HG03378 (cell line): ENCODE results near the gene CPA1.

ENCODE experiments used
- ATAC-seq: cut with Tn5 transposase; IDR thresholded peaks from one replicate; pipeline ENCODE4 v1.9.1; 2021; ENCODE audit warnings: mild to moderate bottlenecking, moderate library complexity; ENCODE audit not compliant: unreplicated experiment

Gene CPA1

GRCh38 chr7:130423501-130424037, 43.3 kb downstream of the CPA1 start:
- ATAC-seq, result no peak

- ATAC-seq, result no peak
These were observed 45.5 kb downstream of the CPA1 start for GRCh38 chr7:130425796-130426195.

GRCh38 chr7:130426564-130426963, 46.3 kb downstream of the CPA1 start:
- no peak for ATAC-seq

- no peak for ATAC-seq
These were observed 48.7 kb downstream of the CPA1 start for GRCh38 chr7:130429019-130429418.

- no peak for ATAC-seq
These were observed 49.8 kb downstream of the CPA1 start for GRCh38 chr7:130430115-130430514.

- no peak for ATAC-seq
These were observed 50.8 kb downstream of the CPA1 start for GRCh38 chr7:130430841-130431666.

GRCh38 chr7:130432886-130433285, 52.6 kb downstream of the CPA1 start:
- no peak for ATAC-seq

- ATAC-seq, result no peak
These were observed 53.0 kb downstream of the CPA1 start for GRCh38 chr7:130433301-130433700.

GRCh38 chr7:130435311-130435854, 55.1 kb downstream of the CPA1 start:
- ATAC-seq, result no peak

GRCh38 chr7:130436253-130436652, 56.0 kb downstream of the CPA1 start:
- ATAC-seq, result no peak
